A172 (cell line): ENCODE data around the gene DIRAS1. TPM values are rescaled to one million over a fixed set of nuclear protein-coding genes. Genes with fewer than 3 reads are reported as not detected.

ENCODE experiments used
- DNase-seq: peaks from one replicate; pipeline ENCODE4 v3.0.0-alpha.2; 2015; ENCODE audit warnings: low spot score
- total RNA-seq: library from RNA; depleted of rRNA; stranded (reverse); fragments of >200 nt; shearing (Covaris generic); gene quantifications from 2 replicates; pipeline ENCODE4 v1.2.3, GENCODE V29; 2014; rRNA removed

DIRAS1 gene, protein sequence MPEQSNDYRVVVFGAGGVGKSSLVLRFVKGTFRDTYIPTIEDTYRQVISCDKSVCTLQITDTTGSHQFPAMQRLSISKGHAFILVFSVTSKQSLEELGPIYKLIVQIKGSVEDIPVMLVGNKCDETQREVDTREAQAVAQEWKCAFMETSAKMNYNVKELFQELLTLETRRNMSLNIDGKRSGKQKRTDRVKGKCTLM
- total RNA-seq, result 14.9 and 18.3 TPM in 2 replicates

DNA sequence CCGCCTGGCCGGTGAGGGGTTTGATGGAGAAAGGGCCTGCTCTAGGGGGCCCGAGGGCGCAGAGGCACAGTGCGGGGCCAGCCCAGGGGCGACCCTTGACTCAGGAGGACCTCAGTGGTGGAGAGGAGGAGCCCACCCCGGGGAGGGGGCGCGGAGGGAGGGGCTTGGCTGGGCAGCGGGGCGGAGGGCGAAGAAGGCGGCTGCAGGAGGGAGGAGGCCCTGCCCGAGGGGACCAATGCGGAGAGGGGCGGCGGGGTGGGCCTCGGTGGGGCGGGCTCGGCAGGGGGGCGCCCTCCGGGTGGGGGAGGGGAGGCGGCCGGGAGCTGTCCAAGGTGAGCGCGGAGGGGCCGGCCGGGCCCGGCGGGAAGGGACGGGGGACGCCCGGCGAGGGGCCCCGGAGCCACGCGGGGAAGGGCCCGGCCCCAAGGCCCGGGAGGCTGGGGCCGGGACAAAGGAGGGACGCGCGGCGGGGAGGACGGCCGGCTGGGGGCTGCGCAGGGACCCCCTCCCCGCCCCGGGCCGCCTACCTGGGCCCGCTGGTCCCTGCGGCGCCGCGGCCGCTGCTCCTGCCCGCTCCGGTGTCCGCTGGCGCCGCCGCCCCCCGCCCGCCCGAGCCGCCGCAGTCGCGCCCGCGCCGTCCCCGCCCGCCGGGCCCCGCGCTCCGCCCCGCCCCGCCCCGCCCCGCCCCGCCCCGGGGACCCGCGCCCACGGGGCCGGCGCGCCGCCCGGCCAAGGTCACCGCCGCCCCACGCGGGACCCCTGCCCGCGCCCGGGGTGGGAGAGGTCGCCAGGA is at the start of gene DIRAS1:
Gene DIRAS1, minus strand, starts transcription at position 596 of the 793 bp plus-strand sequence. CDS start 3,566 bp downstream, outside the sequence.
- no peak for DNase-seq

DNA sequence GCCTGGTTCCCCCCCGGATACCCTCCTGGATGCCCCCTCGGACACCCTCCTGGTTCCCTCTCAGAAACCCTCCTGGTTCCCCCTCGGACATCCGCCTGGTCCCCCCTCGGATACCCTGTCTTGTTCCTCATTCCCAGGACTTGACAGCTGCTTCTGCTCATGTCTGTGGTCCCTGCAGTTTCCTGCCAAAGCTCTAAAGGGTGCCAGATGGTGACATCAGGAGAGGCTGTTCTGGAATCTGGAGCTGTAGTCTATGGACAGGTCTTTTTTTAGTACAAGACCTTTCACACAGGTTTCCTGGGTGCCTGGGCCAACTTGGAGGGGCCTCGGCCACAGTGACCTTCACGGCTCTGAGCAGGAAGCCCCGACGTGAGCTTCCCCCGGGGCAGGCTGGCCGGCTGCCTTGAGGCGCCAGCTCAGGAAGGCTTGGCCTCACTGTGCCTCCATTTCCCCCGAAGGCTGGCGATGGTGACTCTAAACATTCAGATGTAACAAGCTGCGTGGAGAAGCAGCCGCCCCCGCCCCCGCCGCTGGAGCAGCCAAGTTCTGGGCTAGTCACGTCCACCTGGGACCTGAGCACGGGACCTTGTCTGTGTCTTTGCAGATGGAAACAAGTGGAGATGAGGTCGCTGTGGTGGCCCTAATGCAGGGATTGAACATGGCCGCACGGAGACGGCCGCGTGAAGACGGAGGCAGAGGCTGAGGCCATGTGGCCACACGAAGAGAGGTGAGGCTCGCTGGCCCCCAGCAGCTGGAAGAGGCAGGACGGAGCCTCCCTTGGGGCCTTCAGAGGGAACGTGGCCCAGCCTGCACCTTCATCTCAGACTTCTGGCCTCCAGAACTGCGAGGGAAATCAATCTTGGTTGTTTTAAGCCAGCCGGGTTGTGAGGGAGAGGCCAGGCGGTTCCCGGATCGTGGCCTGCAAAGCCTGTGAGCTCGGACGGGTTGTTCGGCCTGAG is 49.2 kb upstream of the DIRAS1 start:
- DNase-seq, result no peak

DNA sequence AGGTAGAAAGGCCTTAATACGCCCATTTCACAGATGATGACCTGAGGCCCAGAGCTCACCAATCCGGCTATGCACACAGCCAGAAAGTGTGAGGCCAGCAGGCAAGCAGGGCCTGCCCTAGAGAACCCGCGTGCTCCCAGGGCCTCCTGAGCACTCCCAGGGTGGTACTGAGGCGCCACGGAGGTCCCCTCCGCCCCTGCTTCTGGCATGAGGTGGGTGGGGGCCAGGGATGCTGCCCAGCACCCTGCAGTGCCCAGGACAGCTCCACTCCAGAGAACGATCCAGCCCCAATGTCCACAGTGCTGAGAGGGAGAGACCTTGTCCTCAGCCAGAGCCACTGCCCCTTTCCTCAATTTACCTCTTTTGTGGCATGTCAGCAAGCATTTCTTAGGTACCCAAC is 48.0 kb upstream of the DIRAS1 start:
- no peak for DNase-seq

DNA sequence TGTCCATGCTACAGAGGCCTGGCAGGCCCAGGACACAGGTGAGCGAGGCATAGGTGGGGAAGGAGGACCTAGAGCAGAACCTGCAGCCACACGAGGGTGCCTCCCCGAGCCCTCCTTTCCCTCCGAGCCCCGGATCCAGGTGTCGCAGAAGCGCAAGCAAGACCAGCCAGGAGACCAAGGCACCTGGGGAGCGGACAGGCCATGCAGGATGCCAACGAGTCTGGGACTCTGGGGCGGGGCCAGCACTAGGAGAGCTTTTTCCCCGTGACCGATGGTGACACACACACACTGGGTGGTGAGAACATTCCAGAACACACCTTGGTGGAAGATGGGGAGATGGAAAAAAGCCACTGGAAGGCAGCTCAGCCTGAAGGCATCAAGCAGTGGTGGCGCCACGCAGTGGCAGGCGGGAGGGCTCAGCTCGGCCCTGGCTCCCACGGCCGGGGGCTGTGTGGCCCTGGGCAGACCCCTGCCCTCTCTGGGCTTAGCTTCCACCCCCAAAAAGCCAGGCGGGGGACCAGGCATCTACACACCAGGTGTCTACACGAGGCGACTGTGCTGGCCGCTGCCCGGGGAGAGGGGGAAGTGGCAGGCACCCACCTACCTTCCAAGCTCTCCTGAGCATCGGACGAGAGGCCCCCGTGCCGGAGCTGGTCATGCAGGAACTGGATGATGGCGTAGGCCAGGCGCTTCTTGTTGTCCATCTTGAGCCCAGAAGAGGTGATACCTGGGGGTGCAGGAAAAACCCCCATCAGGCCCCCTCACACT is 47.4 kb upstream of the DIRAS1 start:
- no peak for DNase-seq

DNA sequence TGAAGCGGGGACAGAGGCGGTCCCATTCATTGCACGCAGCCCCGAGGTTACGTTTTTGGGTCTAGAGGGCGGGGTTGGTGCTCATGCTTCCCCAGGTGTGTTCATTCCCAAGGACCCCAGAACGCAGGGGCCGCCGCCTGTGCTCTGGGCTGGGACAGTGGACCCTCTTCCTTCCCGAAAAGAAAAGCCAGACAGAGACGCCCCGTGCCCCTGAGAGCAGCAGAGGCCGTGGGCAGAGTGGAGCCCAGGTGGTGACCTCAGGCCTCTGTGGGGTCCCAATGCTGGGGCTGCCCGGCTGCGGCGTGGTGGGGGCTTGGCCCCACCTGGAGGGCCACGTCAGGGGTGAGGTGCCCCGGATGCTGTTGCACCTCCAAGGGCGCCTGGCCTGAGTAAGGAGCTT is 46.5 kb upstream of the DIRAS1 start:
- DNase-seq, result no peak

DNA sequence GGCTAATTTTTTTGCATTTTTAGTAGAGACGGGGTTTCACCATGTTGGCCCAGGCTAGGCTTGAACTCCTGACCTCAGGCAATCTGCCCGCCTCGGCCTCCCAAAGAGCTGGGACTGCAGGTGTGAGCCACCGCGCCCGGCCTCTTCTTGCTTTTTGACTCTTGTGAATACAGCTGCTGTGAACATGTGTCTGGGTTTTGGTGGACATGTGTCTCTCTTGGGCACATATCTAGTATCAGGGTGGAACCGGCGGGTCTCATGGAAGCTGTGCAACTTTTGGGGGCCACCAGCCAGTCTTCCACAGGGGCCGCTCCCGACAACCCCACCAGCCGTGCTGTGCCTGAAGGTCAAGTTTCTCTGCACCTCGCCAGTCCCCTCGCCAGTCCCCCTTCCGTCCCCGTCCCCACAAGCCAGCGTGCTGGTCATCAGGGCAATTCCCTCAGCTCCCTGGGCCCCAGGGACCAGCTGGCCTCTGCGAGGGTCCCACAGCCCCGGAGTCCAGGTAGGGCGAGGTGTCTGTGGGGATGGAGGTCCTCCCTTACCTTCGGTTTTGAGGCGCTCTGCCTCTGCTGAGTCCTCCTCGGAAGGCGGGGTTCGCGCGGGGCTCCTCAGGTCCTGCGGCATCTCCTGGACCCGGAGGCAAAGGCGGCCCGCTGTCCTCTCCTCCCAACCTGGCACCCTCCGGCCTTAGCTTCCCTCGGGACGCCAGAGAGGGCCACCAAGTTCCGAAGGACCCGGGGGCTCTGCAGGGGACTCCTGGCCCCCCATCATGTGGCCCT is 45.6 kb upstream of the DIRAS1 start:
- no peak for DNase-seq

DNA sequence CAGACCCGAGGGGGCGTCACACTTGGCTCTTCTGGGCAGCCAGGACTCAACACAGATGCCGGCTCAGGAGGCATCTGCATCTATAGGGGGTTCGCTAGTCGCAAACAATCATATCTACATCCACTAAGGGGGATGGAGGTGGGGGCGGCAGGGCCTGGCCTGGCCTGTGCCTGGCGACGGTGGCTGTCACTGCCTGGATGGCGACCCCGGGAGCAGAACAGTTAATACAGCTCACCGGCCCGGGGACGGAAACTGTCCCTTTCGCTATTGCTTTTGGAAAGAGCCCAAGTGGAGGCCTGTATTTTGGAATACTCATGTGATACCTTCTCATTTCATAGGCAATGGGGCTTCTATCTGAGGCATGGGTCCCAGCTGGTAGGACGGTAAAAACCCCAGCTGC is 44.2 kb upstream of the DIRAS1 start:
- DNase-seq, result no peak

DNA sequence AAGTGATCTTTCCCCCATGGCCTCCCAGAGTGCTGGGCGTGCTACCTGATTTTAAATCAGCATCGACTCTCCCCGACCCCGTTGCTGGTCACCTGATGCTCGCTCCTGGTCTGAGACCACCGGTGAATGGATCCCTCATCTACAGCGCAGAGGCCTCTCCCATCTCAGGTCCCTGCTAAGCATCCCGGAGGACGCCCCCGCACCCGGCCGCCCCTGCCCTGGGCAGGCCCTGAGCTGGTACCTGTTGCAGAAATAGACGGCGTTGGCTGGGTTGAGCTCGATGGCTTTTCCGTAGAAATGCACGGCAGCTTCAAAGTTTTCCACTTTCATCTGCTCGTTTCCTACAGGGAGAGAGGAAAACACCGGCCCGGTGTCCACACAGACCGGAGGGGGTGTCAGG is 43.8 kb upstream of the DIRAS1 start:
- no peak for DNase-seq

DNA sequence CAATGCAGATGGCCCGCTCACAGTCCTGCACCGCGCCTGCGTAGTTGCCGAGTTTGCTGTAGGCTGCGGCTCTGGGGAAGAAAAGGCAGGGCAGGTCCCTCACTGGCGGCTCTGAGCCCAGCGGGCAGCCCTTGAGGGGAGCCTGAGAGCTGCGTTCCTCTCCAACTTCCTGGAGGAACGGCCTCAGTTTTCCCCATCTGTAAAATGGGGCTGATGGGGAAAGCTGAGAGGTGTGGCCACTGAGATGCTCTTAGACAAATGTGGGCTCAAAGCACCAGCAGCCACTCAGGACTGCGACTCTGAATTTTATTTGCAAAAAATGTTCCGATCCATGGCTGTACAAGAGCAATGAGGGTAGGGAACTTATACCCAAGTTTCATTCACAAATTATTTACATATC is 42.5 kb upstream of the DIRAS1 start:
- DNase-seq, result no peak

DNA sequence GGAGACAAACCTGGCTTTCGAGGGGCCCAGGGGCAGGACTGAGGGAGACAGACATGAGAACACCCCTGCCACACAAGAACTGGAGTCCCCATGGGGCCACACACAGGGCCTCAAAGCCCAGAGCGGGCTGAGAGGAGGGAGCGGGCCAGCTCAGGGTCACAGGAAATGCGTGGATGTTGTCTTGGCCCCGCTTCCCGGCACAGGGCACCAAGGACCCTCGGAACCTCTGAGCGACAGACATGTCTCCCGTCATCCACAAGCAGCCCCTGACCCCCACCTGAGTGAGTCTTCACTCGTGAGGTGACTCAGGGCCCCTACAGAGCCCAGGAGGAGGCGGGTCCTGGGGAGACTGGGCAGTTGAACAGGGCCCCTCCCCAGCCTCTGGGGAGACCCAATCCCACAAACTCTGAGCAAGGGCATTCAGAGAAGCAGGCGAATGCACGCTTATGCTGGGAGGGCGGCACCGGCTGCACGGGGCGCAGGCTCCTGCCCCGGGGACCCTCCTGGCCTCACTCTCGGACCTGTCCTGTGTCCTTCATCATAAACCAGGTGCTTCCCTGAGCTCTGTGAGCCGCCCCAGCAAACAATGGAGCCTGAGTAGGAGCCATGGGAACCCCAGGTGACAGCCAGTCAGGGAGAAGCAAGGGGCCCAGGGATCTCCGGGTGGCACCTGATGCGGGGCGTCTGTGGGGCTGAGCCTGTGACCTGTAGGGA is 41.8 kb upstream of the DIRAS1 start:
- DNase-seq, result no peak

DNA sequence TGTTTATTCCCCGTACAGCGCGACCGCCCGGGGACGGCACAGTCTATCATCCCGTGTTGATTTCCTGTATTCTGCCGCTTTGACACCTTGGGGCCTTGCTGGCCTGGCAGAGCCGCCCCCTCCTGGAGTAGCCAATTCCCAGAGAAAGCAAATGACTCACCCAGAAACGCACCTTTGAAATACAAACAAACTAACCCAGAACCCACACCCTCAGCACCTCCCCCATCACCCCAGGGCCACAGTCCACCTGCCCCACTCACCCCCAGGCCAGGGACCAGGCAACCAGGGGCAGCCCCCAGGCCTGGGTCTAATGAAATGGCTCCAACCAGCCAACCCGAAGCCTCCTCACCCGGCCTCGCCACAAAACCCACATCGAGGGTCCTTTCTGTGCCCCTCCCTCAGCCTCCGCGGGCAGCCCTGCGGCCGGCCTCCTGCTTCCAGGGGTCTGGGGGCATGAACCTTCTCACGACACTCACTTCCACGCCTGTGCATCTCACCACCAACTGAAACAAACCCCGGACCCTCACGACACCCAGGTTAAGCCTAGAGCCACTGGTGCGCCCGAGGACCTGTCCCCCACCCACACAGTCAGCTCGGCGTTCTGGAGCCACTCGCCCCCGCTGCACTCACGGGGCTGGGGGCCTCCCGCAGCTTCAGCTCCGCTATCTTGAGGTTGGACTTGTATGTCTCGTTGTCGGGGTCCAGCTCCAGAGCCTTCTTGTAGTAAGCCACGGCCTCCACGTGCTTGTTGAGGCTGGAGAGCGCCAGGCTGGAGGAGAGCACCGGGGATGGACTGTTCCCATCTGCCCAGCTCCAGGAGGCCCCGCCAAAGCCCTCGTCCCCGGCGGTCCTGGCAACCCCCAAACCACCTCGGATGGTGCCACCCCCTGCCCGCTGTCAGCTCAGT is 41.0 kb upstream of the DIRAS1 start:
- DNase-seq, result no peak

DNA sequence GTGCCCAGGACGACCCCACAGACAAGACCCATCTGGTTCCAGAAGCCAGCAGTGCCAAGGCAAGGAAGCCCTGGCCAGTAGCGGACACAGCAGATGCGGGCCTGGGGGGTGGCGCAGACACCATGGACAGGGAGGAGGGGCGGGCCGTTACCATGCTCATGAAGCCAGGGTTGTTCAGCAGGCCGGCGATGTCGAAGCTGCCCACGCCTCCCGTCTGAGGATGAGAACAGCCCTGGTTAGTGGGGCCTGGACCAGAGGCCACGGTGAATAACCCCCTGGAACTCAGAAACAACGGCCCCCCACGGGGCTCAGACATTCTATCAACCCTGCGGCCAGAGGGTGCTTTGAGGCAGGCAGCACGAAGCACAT is 40.1 kb upstream of the DIRAS1 start:
- DNase-seq, result no peak

DNA sequence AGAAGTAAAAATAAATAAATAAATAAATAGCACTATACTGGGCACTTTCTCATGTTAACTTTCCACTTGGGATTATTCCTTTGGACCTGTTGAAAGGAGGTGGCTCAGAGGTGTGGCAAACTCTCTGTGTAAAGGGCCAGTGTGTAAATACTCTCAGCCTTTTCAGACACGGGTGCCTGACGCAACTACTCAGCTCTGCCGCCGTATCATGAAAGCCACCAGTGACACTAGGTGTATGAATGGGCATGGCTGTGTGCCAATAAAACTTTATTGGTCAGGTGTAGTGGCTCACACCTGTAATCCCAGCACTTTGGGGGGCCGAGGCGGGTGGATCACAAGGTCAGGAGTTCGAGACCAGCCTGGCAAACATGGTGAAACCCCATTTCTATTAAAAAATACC is 38.8 kb upstream of the DIRAS1 start:
- DNase-seq, result no peak

DNA sequence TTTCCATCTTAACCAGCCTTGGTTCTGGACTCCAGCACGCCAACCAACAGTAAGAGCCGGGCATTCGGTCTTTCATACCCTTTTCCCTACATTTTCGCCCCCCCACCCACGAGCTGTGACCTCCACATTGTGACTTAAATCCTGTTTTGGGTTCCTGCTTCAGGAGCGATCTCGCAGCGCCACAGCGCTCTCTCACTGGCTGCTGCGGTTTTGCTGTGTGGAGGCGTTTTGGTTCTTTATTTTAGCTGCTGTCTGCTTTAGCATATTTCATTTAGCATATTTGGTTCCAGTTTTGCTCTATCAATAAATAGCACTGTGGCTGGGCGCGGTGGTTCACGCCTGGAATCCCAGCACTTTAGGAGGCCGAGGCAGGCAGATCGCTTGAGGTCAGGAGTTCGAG is 38.2 kb upstream of the DIRAS1 start:
- DNase-seq, result no peak

DNA sequence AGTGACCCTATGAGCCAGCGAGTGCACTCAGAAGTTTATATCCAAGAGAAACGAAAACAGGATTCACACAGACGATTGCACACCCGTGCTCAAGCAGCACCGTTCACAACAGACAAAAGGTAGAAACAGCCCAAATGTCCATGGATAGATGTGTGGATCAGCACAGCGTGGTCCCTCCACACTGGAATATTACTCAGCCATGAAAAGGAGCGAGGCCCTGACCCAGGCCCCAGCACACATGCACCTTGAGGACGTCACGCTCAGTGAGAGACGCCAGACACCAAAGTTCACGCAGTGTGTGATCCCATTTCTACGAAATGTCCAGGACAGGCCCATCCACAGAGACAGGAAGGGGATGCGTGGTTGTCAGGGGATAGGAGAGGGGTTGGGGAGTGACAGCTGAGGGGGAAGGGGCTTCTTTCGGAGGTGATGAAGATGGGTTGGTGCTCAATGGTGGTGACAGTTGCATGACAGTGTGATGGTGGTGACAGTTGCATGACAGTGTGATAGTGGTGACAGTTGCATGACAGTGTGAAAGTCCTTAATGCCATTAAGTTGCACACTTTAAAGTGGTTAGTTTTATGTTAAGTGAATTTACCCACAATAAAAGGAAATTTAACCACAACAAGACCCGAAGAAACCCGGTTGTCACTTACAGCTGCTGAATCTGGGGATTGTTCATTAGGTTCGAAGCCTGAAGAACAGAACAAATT is 37.6 kb upstream of the DIRAS1 start:
- no peak for DNase-seq

DNA sequence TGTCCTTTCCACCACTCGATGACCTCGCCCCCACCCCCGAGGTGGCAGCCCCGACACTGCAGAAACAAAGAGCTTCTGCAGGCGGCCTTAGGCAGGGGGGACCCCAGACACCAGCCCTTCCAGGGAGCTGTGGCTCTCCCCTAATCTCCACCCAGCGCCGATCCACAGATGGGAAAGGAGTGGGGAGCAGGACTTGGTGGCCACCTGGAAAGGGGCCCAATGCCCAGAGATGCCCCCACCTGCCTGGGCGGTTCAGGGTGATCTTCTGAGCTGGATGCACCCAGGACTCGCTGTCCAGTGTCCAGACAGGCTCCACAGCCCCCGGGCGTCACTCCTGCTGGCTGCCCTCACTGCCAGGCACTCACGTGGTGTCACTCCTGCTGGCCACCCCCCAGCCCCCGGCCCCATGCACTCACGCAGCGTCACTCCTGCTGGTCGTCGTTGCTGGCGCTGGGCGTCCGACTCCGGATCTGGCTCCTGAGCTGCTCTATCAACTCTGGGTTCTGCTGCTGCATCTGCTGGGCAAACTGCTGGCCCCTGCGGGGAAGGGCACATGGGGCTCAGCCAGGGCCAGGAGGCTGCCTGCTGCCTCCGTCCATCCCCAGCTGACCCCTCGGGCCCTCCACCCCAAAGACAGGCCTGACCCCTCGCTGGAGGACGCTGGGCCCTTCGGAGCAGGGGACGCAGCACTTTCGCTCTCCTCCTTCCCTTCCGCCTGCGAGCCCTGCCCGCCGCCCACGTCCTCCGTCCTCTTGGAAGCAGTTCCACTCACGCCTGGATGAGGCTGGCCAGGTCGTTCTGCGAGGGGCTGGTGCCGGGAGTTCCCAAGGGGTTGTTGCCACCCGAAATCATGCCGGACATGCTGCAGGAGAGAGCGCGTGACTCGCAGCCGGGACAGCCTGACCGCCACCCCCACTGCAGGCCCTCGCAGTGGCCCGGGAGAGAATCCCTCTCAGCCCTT is 36.0 kb upstream of the DIRAS1 start:
- DNase-seq, result no peak

DNA sequence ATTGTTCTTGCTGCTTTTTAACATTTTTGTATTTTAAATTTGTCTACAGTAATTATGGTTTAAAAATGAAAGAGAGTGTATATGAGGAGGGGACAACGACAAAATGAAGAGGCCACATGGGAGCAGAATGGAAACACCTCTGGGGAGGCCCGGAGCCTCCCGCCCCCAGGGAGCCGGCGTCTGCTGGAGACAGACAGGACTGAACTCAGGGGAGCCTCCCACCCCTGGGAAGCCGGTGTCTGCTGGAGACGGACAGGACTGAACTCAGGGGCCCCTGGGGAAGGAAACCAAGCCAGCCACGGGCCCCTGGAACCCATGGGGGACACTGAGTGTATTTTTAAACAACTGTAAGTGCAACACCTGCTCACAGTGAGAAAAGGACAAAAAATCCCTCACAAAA is 35.3 kb upstream of the DIRAS1 start:
- DNase-seq, result no peak
